ENCODE results near the gene LRMDA.

The LRMDA gene

DNA sequence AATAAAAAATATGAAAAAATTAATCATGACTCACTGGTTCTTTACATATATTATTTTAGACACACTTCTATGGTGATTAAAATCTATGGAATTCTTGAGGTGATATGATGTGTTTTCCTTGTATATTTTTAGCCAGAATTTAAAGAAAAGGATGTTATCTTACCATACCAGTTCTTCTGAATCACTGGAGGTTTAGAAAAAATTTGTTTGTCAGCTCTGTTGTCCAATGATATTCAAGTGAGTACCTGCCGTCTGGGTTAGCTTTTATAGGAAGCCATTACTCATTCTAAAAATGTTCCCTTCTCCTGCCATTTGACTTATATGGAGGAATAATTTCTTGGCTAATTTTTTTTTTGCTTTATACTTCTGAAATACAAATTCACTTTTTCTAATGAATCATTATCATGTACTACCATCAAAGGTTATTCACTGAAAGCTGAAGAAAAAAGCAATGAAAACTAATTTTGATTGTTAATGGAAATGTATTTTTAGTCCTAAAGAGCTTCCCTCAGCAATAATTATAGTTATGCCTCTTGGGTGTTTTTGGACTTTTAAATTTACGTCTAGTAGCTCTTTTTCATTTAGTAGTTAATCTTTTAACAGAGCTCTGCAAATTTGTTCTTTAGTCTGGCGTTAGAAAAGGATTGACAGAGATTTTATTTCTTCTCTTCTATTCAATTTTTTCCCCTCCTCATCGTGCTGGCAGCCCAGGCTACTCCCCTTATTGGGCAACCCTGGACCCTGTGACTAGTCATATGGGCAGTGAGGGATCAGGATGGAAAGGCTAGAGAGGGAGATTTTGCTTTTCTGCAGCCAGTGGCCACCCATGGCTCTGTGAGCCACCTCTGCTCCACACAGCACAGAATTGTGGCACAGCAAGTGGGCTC is 434.2 kb downstream of the LRMDA start:
- H4K20me1 ChIP-seq (ENCODE audit: insufficient read depth, low read length), result no peaks in the 10 kb centered on the region
- H3K4me3 ChIP-seq (ENCODE audit: low read length), result no peak overlapping the region
- H3K27ac ChIP-seq (ENCODE audit: low read length), result no peak overlapping the region
- H3K36me3 ChIP-seq (replicated peaks; ENCODE audit: low read depth, low read length), result no peaks in the 10 kb centered on the region
- H3K4me2 ChIP-seq (ENCODE audit: low read length), result no peak overlapping the region
- H3K79me2 ChIP-seq (ENCODE audit: low read length), result no peaks in the 10 kb centered on the region
- H3K9ac ChIP-seq (ENCODE audit: low read length), result no peak overlapping the region
- TF ChIP-seq EZH2phosphoT487 (IDR thresholded peaks at IDR 0.05; ENCODE audit: low read depth), result no peak
- TF ChIP-seq, protein P1, sequence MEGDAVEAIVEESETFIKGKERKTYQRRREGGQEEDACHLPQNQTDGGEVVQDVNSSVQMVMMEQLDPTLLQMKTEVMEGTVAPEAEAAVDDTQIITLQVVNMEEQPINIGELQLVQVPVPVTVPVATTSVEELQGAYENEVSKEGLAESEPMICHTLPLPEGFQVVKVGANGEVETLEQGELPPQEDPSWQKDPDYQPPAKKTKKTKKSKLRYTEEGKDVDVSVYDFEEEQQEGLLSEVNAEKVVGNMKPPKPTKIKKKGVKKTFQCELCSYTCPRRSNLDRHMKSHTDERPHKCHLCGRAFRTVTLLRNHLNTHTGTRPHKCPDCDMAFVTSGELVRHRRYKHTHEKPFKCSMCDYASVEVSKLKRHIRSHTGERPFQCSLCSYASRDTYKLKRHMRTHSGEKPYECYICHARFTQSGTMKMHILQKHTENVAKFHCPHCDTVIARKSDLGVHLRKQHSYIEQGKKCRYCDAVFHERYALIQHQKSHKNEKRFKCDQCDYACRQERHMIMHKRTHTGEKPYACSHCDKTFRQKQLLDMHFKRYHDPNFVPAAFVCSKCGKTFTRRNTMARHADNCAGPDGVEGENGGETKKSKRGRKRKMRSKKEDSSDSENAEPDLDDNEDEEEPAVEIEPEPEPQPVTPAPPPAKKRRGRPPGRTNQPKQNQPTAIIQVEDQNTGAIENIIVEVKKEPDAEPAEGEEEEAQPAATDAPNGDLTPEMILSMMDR (IDR thresholded peaks at IDR 0.05; ENCODE audit: low read depth, low read length), result no peak
- no peak overlapping the region for H2AFZ ChIP-seq (ENCODE audit: low read depth, low read length)
- H3K9me3 ChIP-seq (ENCODE audit: insufficient read depth, low read length), result no peaks in the 10 kb centered on the region
- no peaks in the 10 kb centered on the region for H3K4me1 ChIP-seq (ENCODE audit: low read length)
- H3K27me3 ChIP-seq (ENCODE audit: low read depth, low read length), result no peaks in the 10 kb centered on the region

DNA sequence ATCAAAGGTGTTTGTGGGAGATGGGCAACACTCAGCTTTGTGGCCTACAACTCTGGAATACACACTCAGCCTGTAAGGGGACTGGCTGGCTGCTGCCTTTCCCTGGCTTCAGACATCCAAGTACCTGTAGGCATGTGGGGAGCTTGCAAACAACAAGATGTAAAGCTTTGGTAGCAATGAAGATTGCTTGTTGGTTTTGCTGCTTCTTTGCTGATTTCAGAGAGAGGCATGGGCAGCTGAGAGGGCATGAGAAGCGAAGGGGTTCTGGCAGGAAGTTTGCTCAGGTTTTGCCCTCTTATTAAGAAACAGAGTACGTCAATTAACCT is 434.8 kb downstream of the LRMDA start:
- no peaks in the 10 kb centered on the region for H3K9me3 ChIP-seq (ENCODE audit: insufficient read depth, low read length)
- no peak overlapping the region for H3K27ac ChIP-seq (ENCODE audit: low read length)
- H3K36me3 ChIP-seq (replicated peaks; ENCODE audit: low read depth, low read length), result no peaks in the 10 kb centered on the region
- no peak overlapping the region for H3K4me2 ChIP-seq (ENCODE audit: low read length)
- TF ChIP-seq, protein P1 (IDR thresholded peaks at IDR 0.05; ENCODE audit: low read depth, low read length), result no peak
- TF ChIP-seq EZH2phosphoT487 (IDR thresholded peaks at IDR 0.05; ENCODE audit: low read depth), result no peak
- no peak overlapping the region for H3K9ac ChIP-seq (ENCODE audit: low read length)
- H3K79me2 ChIP-seq (ENCODE audit: low read length), result no peaks in the 10 kb centered on the region
- H3K4me3 ChIP-seq (ENCODE audit: low read length), result no peak overlapping the region
- H3K27me3 ChIP-seq (ENCODE audit: low read depth, low read length), result no peaks in the 10 kb centered on the region
- H4K20me1 ChIP-seq (ENCODE audit: insufficient read depth, low read length), result no peaks in the 10 kb centered on the region
- H3K4me1 ChIP-seq (ENCODE audit: low read length), result no peaks in the 10 kb centered on the region
- H2AFZ ChIP-seq (ENCODE audit: low read depth, low read length), result no peak overlapping the region

DNA sequence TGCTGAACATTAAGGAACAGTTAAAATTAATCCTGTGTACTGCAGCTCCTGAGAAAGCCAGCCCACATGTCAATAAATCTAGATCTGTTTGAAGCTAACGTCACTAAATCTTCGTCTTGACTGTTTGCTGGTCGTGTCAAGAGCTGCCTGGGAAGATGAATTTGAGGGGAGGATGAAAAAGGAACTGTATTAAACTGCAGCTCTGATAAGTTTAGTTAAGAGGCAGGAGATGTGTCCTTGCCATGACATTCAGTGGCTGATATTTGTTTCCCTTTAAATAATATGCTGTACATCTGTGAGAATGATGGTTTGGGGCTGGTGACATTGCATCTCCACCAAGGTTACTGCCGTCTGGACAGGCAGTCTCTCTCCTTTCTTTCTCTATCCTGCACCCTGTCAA is 435.3 kb downstream of the LRMDA start:
- H4K20me1 ChIP-seq (ENCODE audit: insufficient read depth, low read length), result no peaks in the 10 kb centered on the region
- no peaks in the 10 kb centered on the region for H3K9me3 ChIP-seq (ENCODE audit: insufficient read depth, low read length)
- H3K4me1 ChIP-seq (ENCODE audit: low read length), result no peaks in the 10 kb centered on the region
- H3K36me3 ChIP-seq (replicated peaks; ENCODE audit: low read depth, low read length), result no peaks in the 10 kb centered on the region
- no peak overlapping the region for H3K27ac ChIP-seq (ENCODE audit: low read length)
- H3K4me2 ChIP-seq (ENCODE audit: low read length), result no peak overlapping the region
- H2AFZ ChIP-seq (ENCODE audit: low read depth, low read length), result no peak overlapping the region
- H3K4me3 ChIP-seq (ENCODE audit: low read length), result no peak overlapping the region
- TF ChIP-seq, protein P1 (IDR thresholded peaks at IDR 0.05; ENCODE audit: low read depth, low read length), result no peak
- no peak for TF ChIP-seq EZH2phosphoT487 (IDR thresholded peaks at IDR 0.05; ENCODE audit: low read depth)
- H3K27me3 ChIP-seq (ENCODE audit: low read depth, low read length), result no peaks in the 10 kb centered on the region
- H3K9ac ChIP-seq (ENCODE audit: low read length), result no peak overlapping the region
- H3K79me2 ChIP-seq (ENCODE audit: low read length), result no peaks in the 10 kb centered on the region

DNA sequence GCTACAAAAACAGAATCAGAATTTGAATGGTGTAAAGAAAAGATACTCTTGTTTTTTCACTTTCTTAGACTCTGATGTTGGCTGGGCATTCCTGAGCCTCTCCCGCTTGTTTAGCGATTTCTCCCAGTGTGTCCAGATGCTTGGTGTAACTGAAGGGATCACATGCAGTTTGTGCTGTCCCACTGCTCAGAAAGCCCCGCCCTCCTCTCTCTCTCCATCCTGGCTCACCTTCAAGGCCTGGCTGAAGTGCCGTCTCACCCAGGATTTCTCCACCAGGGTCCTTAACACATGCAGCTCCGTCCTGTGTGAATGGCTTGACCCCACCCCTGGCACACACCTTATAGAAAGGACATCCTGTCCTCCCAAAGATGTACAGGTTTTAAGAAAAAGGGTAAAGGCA is 437.1 kb downstream of the LRMDA start:
- Histone ChIP-seq H4K20me1 (ENCODE audit: insufficient read depth, low read length) (no peaks in the 10 kb centered on the region), H3K27ac (ENCODE audit: low read length) (no peak overlapping the region), H3K79me2 (ENCODE audit: low read length) (no peaks in the 10 kb centered on the region), H3K36me3 (replicated peaks; ENCODE audit: low read depth, low read length) (no peaks in the 10 kb centered on the region), H3K4me2 (ENCODE audit: low read length) (no peak overlapping the region), H3K9me3 (ENCODE audit: insufficient read depth, low read length) (no peaks in the 10 kb centered on the region), H3K4me1 (ENCODE audit: low read length) (no peaks in the 10 kb centered on the region), H3K9ac (ENCODE audit: low read length) (no peak overlapping the region), H3K27me3 (ENCODE audit: low read depth, low read length) (no peaks in the 10 kb centered on the region), H2AFZ (ENCODE audit: low read depth, low read length) (no peak overlapping the region), H3K4me3 (ENCODE audit: low read length) (no peak overlapping the region)
- TF ChIP-seq EZH2phosphoT487 (IDR thresholded peaks at IDR 0.05; ENCODE audit: low read depth), result no peak
- TF ChIP-seq, protein P1 (IDR thresholded peaks at IDR 0.05; ENCODE audit: low read depth, low read length), result no peak

Data from OCI-LY3 (cell line).